Measurements from ENCODE around the gene TFCP2. TPM values are rescaled to one million over a fixed set of nuclear protein-coding genes. Genes with fewer than 3 reads are reported as not detected.
A peak's percentile ranks its signal among the peaks of the same experiment; 100 is the strongest.
"Not testable (repeated sequence)": the region's sequence is repeated elsewhere in the genome, so short reads cannot be mapped to it uniquely, and the experiment has no call there.

Gene TFCP2
- polyA plus RNA-seq, 10 donors = 35.9 to 46.3 (median 40.6) TPM

- DNase-seq = peak in 2 of 3 donors; percentile 23 to 67
Measured at GRCh38 chr12:51082561-51083125, 90.3 kb downstream of the TFCP2 start.

GRCh38 chr12:51081421-51081820 lies 91.5 kb downstream of the TFCP2 start:
- no peak for DNase-seq

- DNase-seq = no peak
Measured at GRCh38 chr12:51080136-51080535, 92.8 kb downstream of the TFCP2 start.

GRCh38 chr12:51078866-51079265 lies 94.1 kb downstream of the TFCP2 start:
- not testable (repeated sequence) for DNase-seq

DNA sequence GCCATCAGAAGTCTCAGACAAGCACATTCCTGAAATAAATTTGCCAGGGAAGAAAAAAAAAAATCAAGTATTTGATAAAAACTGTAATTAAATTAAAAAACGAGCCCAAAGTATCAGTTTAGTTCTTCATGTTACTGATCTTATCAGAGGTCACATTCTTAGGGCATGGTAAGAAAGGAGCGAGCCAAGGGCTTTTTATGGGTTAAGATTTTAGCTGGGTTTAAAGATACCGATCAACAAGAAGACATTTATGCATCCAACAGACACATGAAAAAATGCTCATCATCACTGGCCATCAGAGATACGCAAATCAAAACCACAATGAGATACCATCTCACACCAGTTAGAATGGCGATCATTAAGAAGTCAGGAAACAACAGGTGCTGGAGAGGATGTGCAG lies 94.6 kb downstream of the TFCP2 start:
- not testable (repeated sequence) for DNase-seq

GRCh38 chr12:51077930-51078329 lies 95.0 kb downstream of the TFCP2 start:
- DNase-seq = no peak

DNA sequence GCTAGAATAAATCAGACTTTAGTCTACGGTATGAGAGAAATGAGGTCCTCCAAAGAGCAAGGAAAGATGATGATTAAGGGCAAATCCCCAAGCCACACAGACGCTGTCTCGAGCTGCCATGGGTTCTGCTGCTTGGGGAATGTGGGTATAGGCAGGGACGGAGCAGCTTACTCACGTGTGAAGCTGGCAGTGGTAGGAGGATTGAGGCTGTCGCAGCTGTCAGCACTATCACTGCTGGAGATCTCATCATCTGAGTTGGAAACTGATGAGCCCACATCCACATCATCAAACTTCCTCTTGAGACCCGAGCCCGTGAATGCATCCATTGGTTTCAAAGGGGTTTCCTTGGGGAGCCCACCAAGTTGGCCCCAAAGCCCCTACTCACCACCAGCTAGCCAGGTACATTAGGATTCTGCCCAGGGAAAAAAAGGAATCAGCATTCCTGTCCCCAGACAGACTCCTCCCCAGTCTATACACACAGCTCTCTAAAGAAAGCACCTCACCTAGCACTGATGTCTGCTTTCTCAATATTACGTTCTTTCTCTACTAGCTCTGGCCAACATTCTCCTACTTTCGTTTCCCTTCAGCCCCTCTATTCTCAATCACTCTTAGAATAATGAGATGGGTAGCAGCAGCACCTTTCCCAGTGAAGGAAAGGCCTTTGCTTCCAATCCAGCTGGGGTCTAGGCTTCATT lies 96.6 kb downstream of the TFCP2 start:
- no peak for DNase-seq

GRCh38 chr12:51075390-51075789 lies 97.5 kb downstream of the TFCP2 start:
- no peak for DNase-seq

GRCh38 chr12:51071663-51072062 lies 101.3 kb downstream of the TFCP2 start:
- DNase-seq = no peak

- peak in 1 of 3 donors; percentile 43 for DNase-seq
Measured at GRCh38 chr12:51070004-51070403, 102.9 kb downstream of the TFCP2 start.

- DNase-seq = no peak
Measured at GRCh38 chr12:51067771-51068170, 105.2 kb downstream of the TFCP2 start.

DNA sequence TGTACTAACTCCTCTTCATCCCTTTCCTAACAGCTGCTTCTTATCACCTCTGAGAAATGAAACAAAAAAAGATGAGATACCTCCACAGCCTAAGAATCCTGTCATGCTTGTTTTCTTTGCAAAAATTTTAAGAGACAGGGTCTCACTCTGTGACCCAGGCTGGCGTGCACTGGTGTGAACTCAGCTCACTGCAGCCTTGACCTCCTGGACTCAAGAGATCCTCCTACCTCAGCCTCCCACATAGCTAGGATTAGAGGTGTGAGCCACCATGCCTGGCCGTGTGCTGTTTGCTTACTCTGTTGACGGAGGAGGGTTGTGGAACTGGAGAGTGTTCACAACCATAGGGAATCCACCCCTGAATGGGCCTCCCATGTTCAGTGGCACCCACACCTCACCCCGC lies 105.7 kb downstream of the TFCP2 start:
- DNase-seq = no peak

GRCh38 chr12:51065530-51065929 lies 107.4 kb downstream of the TFCP2 start:
- no peak for DNase-seq

- no peak for DNase-seq
Measured at GRCh38 chr12:51062631-51063397, 110.1 kb downstream of the TFCP2 start.

GRCh38 chr12:51059086-51059485 lies 113.8 kb downstream of the TFCP2 start:
- DNase-seq = no peak

GRCh38 chr12:51056242-51056641 lies 116.7 kb downstream of the TFCP2 start:
- no peak for DNase-seq

GRCh38 chr12:51055060-51055459 lies 117.9 kb downstream of the TFCP2 start:
- no peak for DNase-seq

- DNase-seq = no peak
Measured at GRCh38 chr12:51051787-51052186, 121.1 kb downstream of the TFCP2 start.

DNA sequence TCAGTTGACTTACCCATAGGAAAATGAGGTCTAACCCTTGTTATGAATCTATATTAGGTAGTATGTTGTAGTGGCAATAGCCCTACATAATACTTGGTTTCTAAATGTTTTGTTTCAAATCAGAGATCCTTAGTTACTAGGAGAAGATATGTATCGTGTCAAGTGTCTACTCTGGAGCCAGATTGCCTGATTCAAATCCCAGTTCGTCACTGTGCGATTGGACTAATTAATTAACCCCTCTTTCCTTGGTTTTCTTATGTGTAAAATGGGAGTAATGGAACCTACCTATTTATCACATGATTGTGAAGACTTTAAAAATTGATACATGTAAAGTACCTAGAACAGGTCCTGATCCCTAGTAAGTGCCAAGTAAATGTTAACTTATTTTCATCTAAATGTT lies 123.4 kb downstream of the TFCP2 start:
- no peak for DNase-seq

GRCh38 chr12:51048661-51049251 lies 124.2 kb downstream of the TFCP2 start:
- DNase-seq = no peak

DNA sequence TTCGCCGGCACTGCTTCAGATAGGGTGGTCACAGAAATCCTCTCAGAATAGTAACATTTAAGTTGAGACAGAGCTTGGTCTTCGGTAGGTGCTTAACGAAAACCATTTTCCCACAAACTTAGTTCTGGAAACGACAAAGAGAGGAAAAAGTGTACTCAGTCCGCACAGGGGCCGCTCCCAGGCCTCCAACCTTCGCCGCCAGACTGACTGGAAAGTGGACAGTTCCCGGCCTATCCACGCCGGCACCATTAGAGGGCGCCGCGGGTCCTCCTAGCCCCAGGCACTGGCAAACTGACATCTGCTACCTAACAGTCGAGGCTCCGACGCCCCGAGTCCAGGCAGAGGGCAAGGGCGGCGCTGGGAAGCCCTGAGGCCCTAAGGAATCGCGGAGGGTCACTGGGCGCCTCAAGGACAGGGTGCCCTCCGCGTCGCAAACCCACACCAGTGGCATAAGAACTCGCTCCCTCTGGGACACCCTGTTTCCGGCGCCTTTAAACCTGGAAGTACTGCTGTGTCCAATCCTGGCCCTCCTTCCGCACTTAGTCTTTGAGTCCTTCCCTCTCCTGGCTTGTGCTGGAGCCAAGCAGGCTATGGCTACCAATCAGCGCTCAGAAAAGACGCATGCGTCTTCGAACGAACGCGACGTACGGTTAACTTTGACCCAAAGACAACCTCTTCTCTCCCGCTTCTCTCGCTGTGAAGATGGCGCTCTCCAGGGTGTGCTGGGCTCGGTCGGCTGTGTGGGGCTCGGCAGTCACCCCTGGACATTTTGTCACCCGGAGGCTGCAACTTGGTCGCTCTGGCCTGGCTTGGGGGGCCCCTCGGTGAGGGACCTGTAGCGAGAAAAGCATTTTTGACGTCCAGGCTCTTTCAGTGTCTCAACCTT lies 125.0 kb downstream of the TFCP2 start, which contains the start of gene LETMD1:
TSS of gene LETMD1 (plus strand) at position 673 of the 886 bp plus-strand sequence. CDS start at position 703, 30 bp downstream.
- DNase-seq = peak; percentile 98 to 99 (median 99)

All from muscle of back (tissue), 11 donors.